Natural killer cell treated with Interleukin-12 subunit alpha and Interleukin-12 subunit beta and Interleukin-15 and Interleukin-18, amount 100 ng/mL, for 72 hours (primary cell): ENCODE data around the gene CHAT. TPM values are rescaled to one million over a fixed set of nuclear protein-coding genes. Genes with fewer than 3 reads are reported as not detected.

Experiments used
- total RNA-seq, 2 donors: library from RNA; stranded (reverse); gene quantifications; one replicate each; pipeline ENCODE4 v1.2.3, GENCODE V29; 2022

Gene CHAT
- total RNA-seq, 2 donors from 2014 or later: not detected

Other genes starting within 250 kb of the CHAT start
- gene DRGX, start 217.9 kb upstream of the CHAT start, total RNA-seq: not detected
- 10 to 100 TPM; 22.5 to 27.8 TPM for gene ERCC6, start 74.9 kb upstream of the CHAT start, total RNA-seq
- not detected for gene SLC18A3, start 3.7 kb upstream of the CHAT start, total RNA-seq
- not detected for gene C10orf53, start 65.6 kb downstream of the CHAT start, total RNA-seq
- not detected for gene OGDHL, start 148.3 kb downstream of the CHAT start, total RNA-seq